Suprapubic skin (tissue), 3 donors: ENCODE results near the gene DDO.

Experiments
- CTCF ChIP-seq, 2 donors: fragments of 200-600 bp in 1 of 2; fragments of 450-650 bp in 1 of 2; sonication (generic) in 1 of 2; IDR thresholded peaks; one replicate each; pipeline ENCODE4 v1.5.1; 2016 to 2019; ENCODE audit warnings: antibody characterized with exemption in 2 of 2, mild to moderate bottlenecking in 1 of 2, moderate library complexity in 1 of 2
- POLR2A ChIP-seq, 2 donors: fragments of 450-650 bp; IDR thresholded peaks; one replicate each; pipeline ENCODE4 v1.6.1; 2017; ENCODE audit warnings: antibody characterized with exemption in 2 of 2, mild to moderate bottlenecking in 2 of 2, moderate library complexity in 2 of 2

- TF ChIP-seq CTCF (IDR thresholded peaks at IDR 0.05), result no peak
- TF ChIP-seq POLR2A (IDR thresholded peaks at IDR 0.05), result no peak
Observed at GRCh38 chr6:110345025-110345424, 70.3 kb downstream of the DDO start.
